ENCODE data around the gene TROAP.

TROAP gene

GRCh38 chr12:49296836-49297694 is 26.0 kb upstream of the TROAP start:
- H3K18ac ChIP-seq (ENCODE audit: low read length), result no peak overlapping the region
- no peak overlapping the region for H3K56ac ChIP-seq (ENCODE audit: low read length)
- no peak overlapping the region for H2BK5ac ChIP-seq (ENCODE audit: low read length)
- no CpG with 5 or more reads among the region's 77 CpGs for WGBS (ENCODE audit: extremely low coverage, insufficient coverage, low lambda C conversion rate)
- no peaks in the 10 kb centered on the region for H3K79me1 ChIP-seq (ENCODE audit: low read length)
- H2BK120ac ChIP-seq (ENCODE audit: low read depth, low read length), result no peak overlapping the region
- H4K8ac ChIP-seq (ENCODE audit: low read depth, low read length), result no peak overlapping the region
- no peak overlapping the region for H3K23ac ChIP-seq (ENCODE audit: low read length)
- H3K9ac ChIP-seq (ENCODE audit: low read length), result no peak overlapping the region
- no peaks in the 10 kb centered on the region for H3K36me3 ChIP-seq (ENCODE audit: control insufficient read depth, insufficient read depth, low read length)
- DNase-seq, result peak; percentile 82
- H3K27me3 ChIP-seq (ENCODE audit: insufficient read depth, low read length, poor library complexity), result peaks cover 35% of the 10 kb centered on the region
- no peak overlapping the region for H3K4me3 ChIP-seq (ENCODE audit: low read length)
- no peaks in the 10 kb centered on the region for H3K4me1 ChIP-seq (ENCODE audit: control insufficient read depth, low read depth, low read length)
- no peak overlapping the region for H3K4ac ChIP-seq (ENCODE audit: low read depth, low read length)
- no peak overlapping the region for H4K5ac ChIP-seq (ENCODE audit: low read length)
- peak overlapping the region; percentile 40 for H3K4me2 ChIP-seq (ENCODE audit: low read length)
- H2BK15ac ChIP-seq (replicated peaks; ENCODE audit: low read depth), result no peak overlapping the region
- no peak overlapping the region for H2AK5ac ChIP-seq (ENCODE audit: low read length)
- H3K27ac ChIP-seq (ENCODE audit: low read depth, low read length), result no peak overlapping the region
- H3K79me2 ChIP-seq (ENCODE audit: control insufficient read depth, insufficient read depth, low read length), result no peaks in the 10 kb centered on the region

- Histone ChIP-seq H3K79me1 (ENCODE audit: low read length) (no peaks in the 10 kb centered on the region), H3K4me2 (ENCODE audit: low read length) (peak overlapping the region; percentile 36), H3K4me3 (ENCODE audit: low read length) (no peak overlapping the region), H2BK120ac (ENCODE audit: low read depth, low read length) (no peak overlapping the region), H3K9ac (ENCODE audit: low read length) (no peak overlapping the region), H2AK5ac (ENCODE audit: low read length) (no peak overlapping the region), H3K18ac (ENCODE audit: low read length) (no peak overlapping the region), H3K23ac (ENCODE audit: low read length) (no peak overlapping the region), H2BK5ac (ENCODE audit: low read length) (no peak overlapping the region), H3K56ac (ENCODE audit: low read length) (no peak overlapping the region), H4K5ac (ENCODE audit: low read length) (no peak overlapping the region), H3K4me1 (ENCODE audit: control insufficient read depth, low read depth, low read length) (no peaks in the 10 kb centered on the region), H4K8ac (ENCODE audit: low read depth, low read length) (no peak overlapping the region), H2BK15ac (replicated peaks; ENCODE audit: low read depth) (no peak overlapping the region), H3K27ac (ENCODE audit: low read depth, low read length) (no peak overlapping the region), H3K79me2 (ENCODE audit: control insufficient read depth, insufficient read depth, low read length) (no peaks in the 10 kb centered on the region), H3K4ac (ENCODE audit: low read depth, low read length) (no peak overlapping the region), H3K36me3 (ENCODE audit: control insufficient read depth, insufficient read depth, low read length) (no peaks in the 10 kb centered on the region), H3K27me3 (ENCODE audit: insufficient read depth, low read length, poor library complexity) (peaks cover 35% of the 10 kb centered on the region)
- no CpG with 5 or more reads among the region's 8 CpGs for WGBS (ENCODE audit: extremely low coverage, insufficient coverage, low lambda C conversion rate)
- DNase-seq, result no peak
Measured at GRCh38 chr12:49297695-49298060, 25.4 kb upstream of the TROAP start.

DNA sequence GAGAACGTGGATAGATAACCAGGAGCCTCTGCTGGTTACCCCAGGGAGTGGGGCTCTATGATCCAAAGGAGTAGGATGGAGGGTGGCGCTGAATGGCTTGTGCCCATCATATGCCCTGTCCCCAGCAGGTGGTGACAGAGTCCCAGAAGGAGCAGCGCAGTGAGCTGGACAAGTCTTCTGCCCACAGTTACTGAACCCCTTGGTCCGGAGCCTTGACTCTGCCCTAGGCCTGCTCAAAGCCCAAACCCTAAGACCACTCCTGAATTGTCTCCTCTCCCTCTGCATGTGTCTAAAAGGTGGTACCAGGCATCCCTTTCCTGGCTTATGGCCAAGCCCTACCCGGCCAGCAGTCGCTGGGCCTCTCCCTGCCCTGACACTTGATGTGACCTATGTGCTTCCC is 24.9 kb upstream of the TROAP start:
- Histone ChIP-seq H3K9ac (ENCODE audit: low read length) (no peak overlapping the region), H2BK15ac (replicated peaks; ENCODE audit: low read depth) (no peak overlapping the region), H3K18ac (ENCODE audit: low read length) (no peak overlapping the region), H4K5ac (ENCODE audit: low read length) (no peak overlapping the region), H3K4me2 (ENCODE audit: low read length) (no peak overlapping the region), H3K4me3 (ENCODE audit: low read length) (no peak overlapping the region), H3K27ac (ENCODE audit: low read depth, low read length) (no peak overlapping the region), H3K23ac (ENCODE audit: low read length) (no peak overlapping the region), H2AK5ac (ENCODE audit: low read length) (no peak overlapping the region), H3K36me3 (ENCODE audit: control insufficient read depth, insufficient read depth, low read length) (no peaks in the 10 kb centered on the region), H3K79me1 (ENCODE audit: low read length) (no peaks in the 10 kb centered on the region), H2BK120ac (ENCODE audit: low read depth, low read length) (no peak overlapping the region), H2BK5ac (ENCODE audit: low read length) (no peak overlapping the region), H3K4me1 (ENCODE audit: control insufficient read depth, low read depth, low read length) (no peaks in the 10 kb centered on the region), H3K4ac (ENCODE audit: low read depth, low read length) (no peak overlapping the region), H4K8ac (ENCODE audit: low read depth, low read length) (no peak overlapping the region), H3K56ac (ENCODE audit: low read length) (no peak overlapping the region), H3K79me2 (ENCODE audit: control insufficient read depth, insufficient read depth, low read length) (no peaks in the 10 kb centered on the region), H3K27me3 (ENCODE audit: insufficient read depth, low read length, poor library complexity) (peaks cover 35% of the 10 kb centered on the region)
- WGBS (ENCODE audit: extremely low coverage, insufficient coverage, low lambda C conversion rate), result no CpG with 5 or more reads among the region's 6 CpGs
- DNase-seq, result no peak

GRCh38 chr12:49301760-49302159 is 21.3 kb upstream of the TROAP start:
- Histone ChIP-seq H2BK15ac (replicated peaks; ENCODE audit: low read depth) (no peak overlapping the region), H3K79me2 (ENCODE audit: control insufficient read depth, insufficient read depth, low read length) (no peaks in the 10 kb centered on the region), H3K4ac (ENCODE audit: low read depth, low read length) (no peak overlapping the region), H3K79me1 (ENCODE audit: low read length) (no peaks in the 10 kb centered on the region), H4K8ac (ENCODE audit: low read depth, low read length) (no peak overlapping the region), H3K23ac (ENCODE audit: low read length) (no peak overlapping the region), H2BK120ac (ENCODE audit: low read depth, low read length) (no peak overlapping the region), H3K4me2 (ENCODE audit: low read length) (no peak overlapping the region), H3K9ac (ENCODE audit: low read length) (no peak overlapping the region), H3K56ac (ENCODE audit: low read length) (no peak overlapping the region), H3K36me3 (ENCODE audit: control insufficient read depth, insufficient read depth, low read length) (no peaks in the 10 kb centered on the region), H3K27me3 (ENCODE audit: insufficient read depth, low read length, poor library complexity) (peaks cover 12% of the 10 kb centered on the region), H3K18ac (ENCODE audit: low read length) (no peak overlapping the region), H3K27ac (ENCODE audit: low read depth, low read length) (no peak overlapping the region), H3K4me1 (ENCODE audit: control insufficient read depth, low read depth, low read length) (no peaks in the 10 kb centered on the region), H2BK5ac (ENCODE audit: low read length) (no peak overlapping the region), H2AK5ac (ENCODE audit: low read length) (no peak overlapping the region), H4K5ac (ENCODE audit: low read length) (no peak overlapping the region), H3K4me3 (ENCODE audit: low read length) (no peak overlapping the region)
- WGBS (ENCODE audit: extremely low coverage, insufficient coverage, low lambda C conversion rate), result no CpG with 5 or more reads among the region's 4 CpGs
- DNase-seq, result peak; percentile 77

DNA sequence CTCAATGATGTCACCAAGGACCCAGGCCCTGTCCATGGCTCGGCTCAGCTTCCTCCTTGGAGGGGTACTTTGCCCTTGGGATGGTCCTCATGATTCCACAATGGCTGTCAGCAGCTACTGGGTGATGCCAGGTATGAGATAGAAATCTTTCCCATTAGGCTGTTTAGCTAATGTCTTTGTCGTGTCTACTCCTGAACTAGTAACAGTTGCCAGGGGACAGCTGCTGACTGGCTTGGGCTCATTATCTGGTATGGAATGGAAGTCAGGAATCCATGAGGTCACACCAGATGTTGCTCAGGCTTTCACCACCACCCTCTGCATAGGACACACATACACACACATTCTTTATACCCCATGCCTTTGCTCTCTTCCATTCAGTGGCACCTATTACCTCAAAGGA is 18.9 kb upstream of the TROAP start:
- DNase-seq, result peak; percentile 55
- H3K9ac ChIP-seq (ENCODE audit: low read length), result no peak overlapping the region
- H3K79me1 ChIP-seq (ENCODE audit: low read length), result no peaks in the 10 kb centered on the region
- no peak overlapping the region for H3K56ac ChIP-seq (ENCODE audit: low read length)
- no peaks in the 10 kb centered on the region for H3K4me1 ChIP-seq (ENCODE audit: control insufficient read depth, low read depth, low read length)
- no peak overlapping the region for H3K23ac ChIP-seq (ENCODE audit: low read length)
- H3K4me2 ChIP-seq (ENCODE audit: low read length), result no peak overlapping the region
- H4K5ac ChIP-seq (ENCODE audit: low read length), result no peak overlapping the region
- no peak overlapping the region for H3K18ac ChIP-seq (ENCODE audit: low read length)
- no peak overlapping the region for H2AK5ac ChIP-seq (ENCODE audit: low read length)
- H3K4ac ChIP-seq (ENCODE audit: low read depth, low read length), result no peak overlapping the region
- H3K27me3 ChIP-seq (ENCODE audit: insufficient read depth, low read length, poor library complexity), result peaks cover 2% of the 10 kb centered on the region
- no peak overlapping the region for H3K27ac ChIP-seq (ENCODE audit: low read depth, low read length)
- H3K4me3 ChIP-seq (ENCODE audit: low read length), result no peak overlapping the region
- no peaks in the 10 kb centered on the region for H3K36me3 ChIP-seq (ENCODE audit: control insufficient read depth, insufficient read depth, low read length)
- WGBS (ENCODE audit: extremely low coverage, insufficient coverage, low lambda C conversion rate), result no CpG with 5 or more reads among the region's 2 CpGs
- H3K79me2 ChIP-seq (ENCODE audit: control insufficient read depth, insufficient read depth, low read length), result no peaks in the 10 kb centered on the region
- H2BK5ac ChIP-seq (ENCODE audit: low read length), result no peak overlapping the region
- no peak overlapping the region for H2BK15ac ChIP-seq (replicated peaks; ENCODE audit: low read depth)
- no peak overlapping the region for H4K8ac ChIP-seq (ENCODE audit: low read depth, low read length)
- H2BK120ac ChIP-seq (ENCODE audit: low read depth, low read length), result no peak overlapping the region

Data from mesendoderm (in vitro differentiated cells).